ENCODE data around the gene RARRES2.

GRCh38 chr7:150385302-150385723, 43.9 kb upstream of the RARRES2 start:
- TF ChIP-seq POLR2A (IDR thresholded peaks at IDR 0.05) (no peak), CTCF (IDR thresholded peaks at IDR 0.05) (no peak)

Measured in vagina (tissue), 2 donors.